Measurements from ENCODE around the gene SH3GL1. TPM values are rescaled to one million over a fixed set of nuclear protein-coding genes. Genes with fewer than 3 reads are reported as not detected.

The SH3GL1 gene
- total RNA-seq, 1 experiment from 2014 or later: 59.8 TPM

GRCh38 chr19:4367336-4367723 is 33.0 kb downstream of the SH3GL1 start:
- Histone ChIP-seq H3K27ac (ENCODE audit: low read length) (no peak overlapping the region), H3K4me1 (ENCODE audit: insufficient read depth, low read length) (no peaks in the 10 kb centered on the region), H3K4me2 (ENCODE audit: low read length) (no peak overlapping the region), H3K27me3 (ENCODE audit: low read length) (no peaks in the 10 kb centered on the region), H3K9me2 (replicated peaks; ENCODE audit: low read length) (no peaks in the 10 kb centered on the region), H3K9me3 (ENCODE audit: low read length) (no peaks in the 10 kb centered on the region), H2AFZ (ENCODE audit: low read length) (no peak overlapping the region), H3K36me3 (ENCODE audit: low read depth, low read length) (peaks cover under 1% of the 10 kb centered on the region; the same call in 1 of the 2 replicates), H4K20me1 (ENCODE audit: low read length) (no peaks in the 10 kb centered on the region), H3K4me3 (ENCODE audit: low read length) (no peak overlapping the region), H3F3A (ENCODE audit: low read length, unreplicated experiment) (no peaks in the 10 kb centered on the region), H3K79me2 (ENCODE audit: low read length) (peaks cover 33% of the 10 kb centered on the region), H3K9ac (ENCODE audit: low read length) (no peak overlapping the region)
- ATAC-seq (no peak), DNase-seq (no peak)
- BruUV-seq (replicated peaks): no TSS peak
- intact Hi-C loops (cut with micrococcal nuclease): no loop called here
- ChIA-PET POLR2A (ENCODE audit: unreplicated experiment) (no interaction called here), CTCF (no interaction called here)
- TF ChIP-seq EZH2 (IDR thresholded peaks at IDR 0.05; ENCODE audit: low read length, unreplicated experiment) (no peak), CTCF (conservative IDR thresholded peaks at IDR 0.05; ENCODE audit: low read depth, low read length) (no peak), EZH2phosphoT487 (IDR thresholded peaks at IDR 0.05; ENCODE audit: borderline replicate concordance, low read length) (no peak)

- H4K20me1 ChIP-seq (ENCODE audit: low read length): no peaks in the 10 kb centered on the region
- no TSS peak for BruUV-seq (replicated peaks)
- CTCF ChIA-PET: interaction anchor here (0.5 kb wide), 1 partner anchor 606 kb away, joined by 6 read pairs; no protein-coding TSS in a partner anchor
Measured at GRCh38 chr19:4366666-4367335, 33.5 kb downstream of the SH3GL1 start.

More at GRCh38 chr19:4366666-4367335, 33.5 kb downstream of the SH3GL1 start:
- Histone ChIP-seq H3K79me2 (ENCODE audit: low read length) (peaks cover 28% of the 10 kb centered on the region), H3K36me3 (ENCODE audit: low read depth, low read length) (peaks cover 3% of the 10 kb centered on the region; the same call in 1 of the 2 replicates), H2AFZ (ENCODE audit: low read length) (no peak overlapping the region), H3K4me2 (ENCODE audit: low read length) (no peak overlapping the region), H3K9me3 (ENCODE audit: low read length) (no peaks in the 10 kb centered on the region), H3K27me3 (ENCODE audit: low read length) (no peaks in the 10 kb centered on the region), H3K9ac (ENCODE audit: low read length) (no peak overlapping the region), H3F3A (ENCODE audit: low read length, unreplicated experiment) (no peaks in the 10 kb centered on the region), H3K4me3 (ENCODE audit: low read length) (no peak overlapping the region), H3K4me1 (ENCODE audit: insufficient read depth, low read length) (no peaks in the 10 kb centered on the region), H3K9me2 (replicated peaks; ENCODE audit: low read length) (no peaks in the 10 kb centered on the region), H3K27ac (ENCODE audit: low read length) (no peak overlapping the region)
- no peak for DNase-seq
- ATAC-seq: no peak
- TF ChIP-seq CTCF (conservative IDR thresholded peaks at IDR 0.05; ENCODE audit: low read depth, low read length): no peak
- no peak for TF ChIP-seq EZH2 (IDR thresholded peaks at IDR 0.05; ENCODE audit: low read length, unreplicated experiment)
- no peak for TF ChIP-seq EZH2phosphoT487 (IDR thresholded peaks at IDR 0.05; ENCODE audit: borderline replicate concordance, low read length)
- POLR2A ChIA-PET (ENCODE audit: unreplicated experiment): no interaction called here
- intact Hi-C loops (cut with micrococcal nuclease): no loop called here
